ENCODE data around the gene GAB4. TPM values are rescaled to one million over a fixed set of nuclear protein-coding genes. Genes with fewer than 3 reads are reported as not detected.

The GAB4 gene
- total and polyA plus RNA-seq, 2 of the 8 experiments (the other 6 are each of a cell fraction or from before 2014, with no cell fraction given): 0.03 to 0.17 TPM

DNA sequence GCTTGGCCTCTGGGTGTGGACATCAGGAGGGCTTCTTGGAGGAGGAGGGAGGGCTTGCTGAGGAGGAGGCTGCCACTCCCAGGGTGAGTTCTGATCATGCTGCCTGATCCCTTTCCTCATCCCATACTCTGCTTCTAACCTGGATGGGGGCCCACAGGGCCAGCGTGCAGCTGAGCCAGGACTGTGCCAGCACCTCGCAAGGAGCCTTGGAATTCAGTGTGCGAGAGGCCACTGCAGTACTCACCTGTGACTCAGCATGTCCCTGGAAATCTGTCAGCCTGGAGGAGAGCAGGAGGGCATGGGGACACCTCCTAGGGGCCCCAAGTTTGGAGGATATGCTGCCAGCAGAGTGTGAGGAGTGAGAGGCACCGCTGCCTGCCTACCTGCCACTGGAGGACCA is 4.2 kb upstream of the GAB4 start:
- no peak overlapping the region for H3K27ac ChIP-seq (ENCODE audit: low read depth, low read length)
- no peak overlapping the region for H4K91ac ChIP-seq (replicated peaks; ENCODE audit: insufficient read length, low read length)
- no peak overlapping the region for H3K4ac ChIP-seq (replicated peaks; ENCODE audit: insufficient read length, low read depth, low read length)
- ChIA-PET CTCF (ENCODE audit: partially characterized antibody) (no interaction called here), POLR2A (ENCODE audit: partially characterized antibody) (no interaction called here)
- peaks cover 19 to 49% of the 10 kb centered on the region in 2 experiments for H3K9me3 ChIP-seq (ENCODE audit: insufficient read depth in 2 of 2, low read depth in 1 of 2, low read length in 1 of 2)
- no peak overlapping the region for H2BK15ac ChIP-seq (ENCODE audit: low read length)
- no peak overlapping the region for H4K8ac ChIP-seq (ENCODE audit: extremely low read depth, insufficient read depth, low read length)
- no peak overlapping the region for H3K4me3 ChIP-seq (ENCODE audit: extremely low read depth in 1 of 4, insufficient read depth in 2 of 4, low read depth in 3 of 4, low read length in 4 of 4)
- H4K5ac ChIP-seq (ENCODE audit: insufficient read length, low read depth, low read length): no peak overlapping the region
- no peak overlapping the region for H2AK5ac ChIP-seq (ENCODE audit: low read depth, low read length)
- H3K4me2 ChIP-seq (ENCODE audit: insufficient read depth in 1 of 2, low read depth in 2 of 2, low read length in 2 of 2): no peak overlapping the region
- H4K20me1 ChIP-seq (replicated peaks in 1 of 2; ENCODE audit: control insufficient read depth in 1 of 2, insufficient read depth in 2 of 2, low read length in 2 of 2): no peaks in the 10 kb centered on the region
- peaks cover 2% of the 10 kb centered on the region; the same call in 1 of the 2 replicates for H3K23me2 ChIP-seq (ENCODE audit: low read depth, low read length)
- H3K9ac ChIP-seq (replicated peaks in 1 of 4; ENCODE audit: extremely low read depth in 1 of 4, low read depth in 3 of 4, low read length in 3 of 4): no peak overlapping the region
- FAIRE-seq: no peak
- DNase-seq (ENCODE audit: low read depth in 1 of 2, low spot score in 2 of 2): no peak
- no peaks in the 10 kb centered on the region for H3K79me2 ChIP-seq (ENCODE audit: control insufficient read depth in 1 of 2, insufficient read depth in 2 of 2, low read length in 2 of 2)
- no peaks in the 10 kb centered on the region for H3K36me3 ChIP-seq (ENCODE audit: control insufficient read depth in 2 of 4, insufficient read depth in 4 of 4, low read length in 3 of 4)
- no peak overlapping the region for H2BK20ac ChIP-seq (ENCODE audit: low read length)
- no peak overlapping the region for H3K18ac ChIP-seq (ENCODE audit: extremely low read depth, low read length)
- no peak overlapping the region for H2BK5ac ChIP-seq (ENCODE audit: low read depth, low read length)
- 63% methylated on average over 4 of the region's 4 CpGs; no CpG with 5 or more reads in 1 of the 2 experiments for WGBS, 2 experiments (ENCODE audit: extremely low coverage in 1 of 2, insufficient coverage in 1 of 2, insufficient read length in 1 of 2, insufficient replicate concordance in 2 of 2, low coverage in 1 of 2, low lambda C conversion rate in 2 of 2, missing lambda C conversion rate in 1 of 2)
- peaks cover 0 to 2% (median 0%) of the 10 kb centered on the region in 4 experiments; a peak in 1 of 7 replicates for H3K4me1 ChIP-seq (replicated peaks in 1 of 4; ENCODE audit: control insufficient read depth in 3 of 4, insufficient read depth in 4 of 4, low read length in 3 of 4)
- no peak overlapping the region for H3K14ac ChIP-seq (ENCODE audit: insufficient read length)
- H2BK12ac ChIP-seq (ENCODE audit: low read depth, low read length): no peak overlapping the region
- peaks cover 0 to 3% (median 1%) of the 10 kb centered on the region in 4 experiments; a peak in 2 of 7 replicates for H3K27me3 ChIP-seq (replicated peaks in 1 of 4; ENCODE audit: control insufficient read depth in 3 of 4, extremely low read depth in 1 of 4, insufficient read depth in 3 of 4, low read length in 3 of 4)
- no peaks in the 10 kb centered on the region for H3K79me1 ChIP-seq (ENCODE audit: low read depth, low read length)
- H2AFZ ChIP-seq (ENCODE audit: low read length): no peak overlapping the region
- H3K23ac ChIP-seq (ENCODE audit: insufficient read length): no peak overlapping the region
- no peak overlapping the region for H2BK120ac ChIP-seq (replicated peaks; ENCODE audit: low read depth, low read length)
- H3K56ac ChIP-seq (replicated peaks; ENCODE audit: insufficient read length, low read depth, low read length): no peak overlapping the region
- TF ChIP-seq, protein P1, sequence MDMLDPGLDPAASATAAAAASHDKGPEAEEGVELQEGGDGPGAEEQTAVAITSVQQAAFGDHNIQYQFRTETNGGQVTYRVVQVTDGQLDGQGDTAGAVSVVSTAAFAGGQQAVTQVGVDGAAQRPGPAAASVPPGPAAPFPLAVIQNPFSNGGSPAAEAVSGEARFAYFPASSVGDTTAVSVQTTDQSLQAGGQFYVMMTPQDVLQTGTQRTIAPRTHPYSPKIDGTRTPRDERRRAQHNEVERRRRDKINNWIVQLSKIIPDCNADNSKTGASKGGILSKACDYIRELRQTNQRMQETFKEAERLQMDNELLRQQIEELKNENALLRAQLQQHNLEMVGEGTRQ (IDR thresholded peaks at IDR 0.05; ENCODE audit: low read length): no peak
- TF ChIP-seq SIX5 (IDR thresholded peaks at IDR 0.05; ENCODE audit: low read depth, low read length) (no peak), ASH2L (IDR thresholded peaks at IDR 0.05; ENCODE audit: low read length) (no peak), SIN3A (conservative IDR thresholded peaks at IDR 0.05 in 1 of 2, IDR thresholded peaks at IDR 0.05 in 1 of 2; ENCODE audit: low read depth in 1 of 2, low read length in 2 of 2) (no peak), RNF2 (IDR thresholded peaks at IDR 0.05; ENCODE audit: borderline replicate concordance, low read depth, low read length, missing control alignments, poor library complexity, severe bottlenecking) (no peak), FOSL1 (IDR thresholded peaks at IDR 0.05; ENCODE audit: insufficient read depth, low read depth, low read length) (no peak), ZNF274 (IDR thresholded peaks at IDR 0.05; ENCODE audit: borderline replicate concordance, extremely low read depth, low read length) (no peak), KDM1A (IDR thresholded peaks at IDR 0.05; ENCODE audit: borderline replicate concordance, low read length) (no peak), TAF7 (optimal IDR thresholded peaks at IDR 0.05; ENCODE audit: borderline replicate concordance, low read depth, low read length) (no peak), SUZ12 (IDR thresholded peaks at IDR 0.05; ENCODE audit: low read length) (no peak)
- TF ChIP-seq, protein P2, sequence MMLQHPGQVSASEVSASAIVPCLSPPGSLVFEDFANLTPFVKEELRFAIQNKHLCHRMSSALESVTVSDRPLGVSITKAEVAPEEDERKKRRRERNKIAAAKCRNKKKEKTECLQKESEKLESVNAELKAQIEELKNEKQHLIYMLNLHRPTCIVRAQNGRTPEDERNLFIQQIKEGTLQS (IDR thresholded peaks at IDR 0.05; ENCODE audit: insufficient read depth, low read depth, low read length): no peak

Measured in H1 (cell line).